ENCODE measurements around the gene PREX1. TPM values are rescaled to one million over a fixed set of nuclear protein-coding genes. Genes with fewer than 3 reads are reported as not detected.
A peak's percentile ranks its signal among the peaks of the same experiment; 100 is the strongest.

PREX1 gene
- total and polyA plus RNA-seq, 7 experiments from 2014 or later, result 2.9 to 143 (median 48.6) TPM

- ATAC-seq, result peak; percentile 94
- H3K4me1 Mint-ChIP-seq, result peaks cover 0 to 10% (median 3%) of the 10 kb centered on the region in 7 donors
- CTCF ChIA-PET, result interaction anchor here (0.6 to 8.1 kb wide), 10 partner anchors 11 to 343 kb away, joined by 3 to 78 read pairs (median 4); no protein-coding TSS in a partner anchor
Measured at GRCh38 chr20:48657426-48658197, 170.2 kb downstream of the PREX1 start.

GRCh38 chr20:48656661-48657211, 171.1 kb downstream of the PREX1 start:
- no peak for ATAC-seq
- peaks cover 0 to 3% of the 10 kb centered on the region in 2 donors for H3K4me1 ChIP-seq (ENCODE audit: control insufficient read depth in 2 of 2, insufficient read depth in 2 of 2, low read length in 2 of 2)
- CTCF ChIA-PET, result interaction anchor here (0.6 to 8.1 kb wide), 8 partner anchors 10 to 1890 kb away, joined by 3 to 78 read pairs (median 5); no protein-coding TSS in a partner anchor
- no peak for DNase-seq
- H3K27me3 ChIP-seq (ENCODE audit: control insufficient read depth in 2 of 2, insufficient read depth in 2 of 2, low read length in 2 of 2), result no peaks in the 10 kb centered on the region
- Mint-ChIP-seq H3K36me3 (peaks cover 4 to 31% (median 11%) of the 10 kb centered on the region in 5 donors), H3K27ac (peak overlapping the region in 1 of 9 donors; percentile 20), H3K4me1 (peaks cover 0 to 8% (median 3%) of the 10 kb centered on the region in 7 donors), H3K9me3 (peaks cover 0 to 8% (median 0%) of the 10 kb centered on the region in 11 donors), H3K27me3 (no peaks in the 10 kb centered on the region), H3K4me3 (no peak overlapping the region)
- intact Hi-C loops (cut with micrococcal nuclease), result loop anchor here (1.0 to 5.0 kb wide), 3 partner anchors 171 to 266 kb away; partner anchors contain the start of genes ARFGEF2 (in 1 of the 2) and PREX1 (in 1 of the 2)
- POLR2A ChIA-PET, result interaction anchor here (0.8 kb wide), 1 partner anchor 248 kb away, joined by 3 read pairs; no protein-coding TSS in a partner anchor
- no peak overlapping the region for H3K4me3 ChIP-seq (ENCODE audit: low read length)
- no peaks in the 10 kb centered on the region for H3K9me3 ChIP-seq (ENCODE audit: control insufficient read depth in 2 of 3, low read length in 3 of 3)
- no peak overlapping the region for H3K27ac ChIP-seq (ENCODE audit: low read depth, low read length)
- H3K36me3 ChIP-seq (ENCODE audit: control insufficient read depth in 2 of 3, insufficient read depth in 3 of 3, low read length in 3 of 3), result peaks cover 4 to 33% (median 30%) of the 10 kb centered on the region in 3 experiments

More at GRCh38 chr20:48657426-48658197, 170.2 kb downstream of the PREX1 start:
- Mint-ChIP-seq H3K9me3 (peaks cover 0 to 8% (median 0%) of the 10 kb centered on the region in 11 donors), H3K4me3 (no peak overlapping the region), H3K27me3 (no peaks in the 10 kb centered on the region), H3K36me3 (peaks cover 4 to 32% (median 11%) of the 10 kb centered on the region in 5 donors), H3K27ac (peak overlapping the region in 1 of 9 donors; percentile 52)
- POLR2A ChIA-PET, result interaction anchor here (0.8 kb wide), 1 partner anchor 247 kb away, joined by 3 read pairs; no protein-coding TSS in a partner anchor
- Histone ChIP-seq H3K27me3 (ENCODE audit: control insufficient read depth in 2 of 2, insufficient read depth in 2 of 2, low read length in 2 of 2) (no peaks in the 10 kb centered on the region), H3K27ac (ENCODE audit: low read depth, low read length) (no peak overlapping the region), H3K4me3 (ENCODE audit: low read length) (no peak overlapping the region), H3K36me3 (ENCODE audit: control insufficient read depth in 2 of 3, insufficient read depth in 3 of 3, low read length in 3 of 3) (peaks cover 3 to 30% (median 28%) of the 10 kb centered on the region in 3 experiments), H3K9me3 (ENCODE audit: control insufficient read depth in 2 of 3, low read length in 3 of 3) (no peaks in the 10 kb centered on the region), H3K4me1 (ENCODE audit: control insufficient read depth in 2 of 2, insufficient read depth in 2 of 2, low read length in 2 of 2) (peaks cover 0 to 3% of the 10 kb centered on the region in 2 donors)
- intact Hi-C loops (cut with micrococcal nuclease), result loop anchor here (1.0 to 5.0 kb wide), 4 partner anchors 170 to 265 kb away; partner anchors contain the start of genes ARFGEF2 (in 1 of the 2) and PREX1 (in 1 of the 2)
- peak; percentile 33 to 73 (median 61) for DNase-seq

GRCh38 chr20:48656137-48656536, 171.7 kb downstream of the PREX1 start:
- no peaks in the 10 kb centered on the region for H3K27me3 ChIP-seq (ENCODE audit: control insufficient read depth in 2 of 2, insufficient read depth in 2 of 2, low read length in 2 of 2)
- H3K27ac Mint-ChIP-seq, result peak overlapping the region in 1 of 9 donors; percentile 20
- H3K4me3 Mint-ChIP-seq, result no peak overlapping the region
- no peak for DNase-seq
- CTCF ChIA-PET, result interaction anchor here (1.1 to 8.1 kb wide), 3 partner anchors 13 to 249 kb away, joined by 3 to 78 read pairs (median 27); no protein-coding TSS in a partner anchor
- no peak overlapping the region for H3K4me3 ChIP-seq (ENCODE audit: low read length)
- H3K27me3 Mint-ChIP-seq, result no peaks in the 10 kb centered on the region
- ATAC-seq, result no peak
- H3K27ac ChIP-seq (ENCODE audit: low read depth, low read length), result no peak overlapping the region
- H3K4me1 Mint-ChIP-seq, result peaks cover 0 to 8% (median 3%) of the 10 kb centered on the region in 7 donors
- H3K9me3 ChIP-seq (ENCODE audit: control insufficient read depth in 2 of 3, low read length in 3 of 3), result no peaks in the 10 kb centered on the region
- peaks cover 4 to 39% (median 30%) of the 10 kb centered on the region in 3 experiments for H3K36me3 ChIP-seq (ENCODE audit: control insufficient read depth in 2 of 3, insufficient read depth in 3 of 3, low read length in 3 of 3)
- peaks cover 0 to 11% (median 0%) of the 10 kb centered on the region in 11 donors for H3K9me3 Mint-ChIP-seq
- H3K36me3 Mint-ChIP-seq, result peaks cover 4 to 32% (median 11%) of the 10 kb centered on the region in 5 donors
- POLR2A ChIA-PET, result no interaction called here
- intact Hi-C loops (cut with micrococcal nuclease), result loop anchor here (5.0 kb wide), 2 partner anchors 171 to 266 kb away; partner anchors contain the start of genes ARFGEF2 (in 1 of the 2) and PREX1 (in 1 of the 2)
- H3K4me1 ChIP-seq (ENCODE audit: control insufficient read depth in 2 of 2, insufficient read depth in 2 of 2, low read length in 2 of 2), result peaks cover 0 to 3% of the 10 kb centered on the region in 2 donors

DNA sequence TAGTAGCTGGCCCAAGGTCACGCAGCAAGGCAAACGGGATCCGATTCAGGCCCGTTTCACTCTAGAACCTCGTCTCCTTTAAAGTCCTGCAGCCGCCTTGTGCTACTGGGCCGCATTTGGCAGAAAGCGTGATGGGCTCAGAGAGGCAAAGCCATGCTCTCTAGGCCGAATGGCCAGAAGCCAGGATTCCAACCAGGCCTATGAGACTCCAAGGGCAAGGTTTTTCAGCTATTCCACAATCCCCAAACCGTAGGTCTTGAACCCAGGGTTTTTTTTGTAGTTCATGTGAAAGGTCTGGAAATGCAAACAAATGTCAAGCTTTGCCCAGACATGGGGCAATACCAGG, 174.1 kb downstream of the PREX1 start:
- DNase-seq (no peak), ATAC-seq (no peak)
- ChIA-PET CTCF (no interaction called here), POLR2A (no interaction called here)
- Histone ChIP-seq H3K27me3 (ENCODE audit: control insufficient read depth in 2 of 2, insufficient read depth in 2 of 2, low read length in 2 of 2) (no peaks in the 10 kb centered on the region), H3K27ac (ENCODE audit: low read depth, low read length) (no peak overlapping the region), H3K36me3 (ENCODE audit: control insufficient read depth in 2 of 3, insufficient read depth in 3 of 3, low read length in 3 of 3) (peaks cover 4 to 48% (median 44%) of the 10 kb centered on the region in 3 experiments), H3K9me3 (ENCODE audit: control insufficient read depth in 2 of 3, low read length in 3 of 3) (no peaks in the 10 kb centered on the region), H3K4me1 (ENCODE audit: control insufficient read depth in 2 of 2, insufficient read depth in 2 of 2, low read length in 2 of 2) (peaks cover 0 to 3% of the 10 kb centered on the region in 2 donors), H3K4me3 (ENCODE audit: low read length) (no peak overlapping the region)
- Mint-ChIP-seq H3K4me3 (no peak overlapping the region), H3K9me3 (peaks cover 0 to 5% (median 0%) of the 10 kb centered on the region in 11 donors), H3K4me1 (peaks cover 0 to 6% (median 0%) of the 10 kb centered on the region in 7 donors), H3K27ac (no peak overlapping the region), H3K27me3 (no peaks in the 10 kb centered on the region), H3K36me3 (peaks cover 0 to 22% (median 0%) of the 10 kb centered on the region in 5 donors)
- intact Hi-C loops (cut with micrococcal nuclease), result no loop called here

DNA sequence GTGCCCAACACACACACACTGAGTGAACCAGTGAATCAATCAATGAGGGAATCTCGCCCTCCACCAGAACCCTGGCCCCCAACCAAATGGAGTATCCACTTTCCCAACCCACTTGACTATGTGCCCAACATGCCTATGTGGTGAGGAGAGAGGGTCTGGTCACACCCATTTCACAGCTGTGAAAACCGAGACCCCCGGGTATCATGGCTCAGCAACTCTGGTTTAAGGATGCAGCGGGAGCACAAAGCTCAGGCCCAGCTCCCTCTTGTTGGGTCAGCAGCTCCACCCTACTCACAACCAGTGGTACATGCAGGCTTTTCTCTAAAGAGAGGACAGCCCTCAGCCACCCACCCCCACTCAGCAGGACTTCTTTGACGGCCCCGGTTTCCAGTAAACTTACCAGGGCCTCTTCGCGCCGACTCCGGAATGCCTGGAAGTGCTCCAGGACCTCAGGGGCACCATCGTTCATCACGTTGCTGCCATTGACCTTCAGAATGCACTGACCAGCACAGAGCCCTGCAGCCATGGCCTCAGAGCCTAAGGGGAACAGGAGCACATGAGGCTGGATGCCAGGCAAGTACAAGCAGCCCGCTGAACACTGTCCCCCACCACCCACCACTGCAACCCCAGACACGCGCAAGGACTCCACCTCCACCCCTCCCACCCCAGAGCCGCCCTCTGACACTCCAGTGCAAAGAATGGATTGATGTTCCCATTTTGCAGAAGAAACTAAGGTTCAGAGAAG, 174.7 kb downstream of the PREX1 start:
- no peak overlapping the region for H3K27ac Mint-ChIP-seq
- no peak for DNase-seq

GRCh38 chr20:48651960-48652359, 175.8 kb downstream of the PREX1 start:
- POLR2A ChIA-PET, result no interaction called here
- H3K9me3 ChIP-seq (ENCODE audit: control insufficient read depth in 2 of 3, low read length in 3 of 3), result no peaks in the 10 kb centered on the region
- H3K27ac ChIP-seq (ENCODE audit: low read depth, low read length), result no peak overlapping the region
- peaks cover 4 to 48% (median 44%) of the 10 kb centered on the region in 3 experiments for H3K36me3 ChIP-seq (ENCODE audit: control insufficient read depth in 2 of 3, insufficient read depth in 3 of 3, low read length in 3 of 3)
- peaks cover 0 to 5% (median 0%) of the 10 kb centered on the region in 11 donors for H3K9me3 Mint-ChIP-seq
- intact Hi-C loops (cut with micrococcal nuclease), result no loop called here
- H3K4me3 Mint-ChIP-seq, result no peak overlapping the region
- DNase-seq (no peak), ATAC-seq (no peak)
- H3K27ac Mint-ChIP-seq, result no peak overlapping the region
- H3K27me3 Mint-ChIP-seq, result no peaks in the 10 kb centered on the region
- no peak overlapping the region for H3K4me3 ChIP-seq (ENCODE audit: low read length)
- CTCF ChIA-PET, result interaction anchor here (0.9 kb wide), 1 partner anchor 253 kb away, joined by 3 read pairs; no protein-coding TSS in a partner anchor
- no peaks in the 10 kb centered on the region for H3K27me3 ChIP-seq (ENCODE audit: control insufficient read depth in 2 of 2, insufficient read depth in 2 of 2, low read length in 2 of 2)
- H3K4me1 ChIP-seq (ENCODE audit: control insufficient read depth in 2 of 2, insufficient read depth in 2 of 2, low read length in 2 of 2), result no peaks in the 10 kb centered on the region
- no peaks in the 10 kb centered on the region for H3K4me1 Mint-ChIP-seq
- peaks cover 0 to 24% (median 0%) of the 10 kb centered on the region in 5 donors for H3K36me3 Mint-ChIP-seq

More for the DNA sequence above, 174.7 kb downstream of the PREX1 start:
- Histone ChIP-seq H3K27me3 (ENCODE audit: control insufficient read depth in 2 of 2, insufficient read depth in 2 of 2, low read length in 2 of 2) (no peaks in the 10 kb centered on the region), H3K9me3 (ENCODE audit: control insufficient read depth in 2 of 3, low read length in 3 of 3) (no peaks in the 10 kb centered on the region), H3K27ac (ENCODE audit: low read depth, low read length) (no peak overlapping the region), H3K36me3 (ENCODE audit: control insufficient read depth in 2 of 3, insufficient read depth in 3 of 3, low read length in 3 of 3) (peaks cover 4 to 51% (median 44%) of the 10 kb centered on the region in 3 experiments), H3K4me1 (ENCODE audit: control insufficient read depth in 2 of 2, insufficient read depth in 2 of 2, low read length in 2 of 2) (peaks cover 0 to 3% of the 10 kb centered on the region in 2 donors), H3K4me3 (ENCODE audit: low read length) (no peak overlapping the region)
- intact Hi-C loops (cut with micrococcal nuclease), result no loop called here
- Mint-ChIP-seq H3K4me1 (peaks cover 0 to 6% (median 0%) of the 10 kb centered on the region in 7 donors), H3K4me3 (no peak overlapping the region), H3K27me3 (no peaks in the 10 kb centered on the region), H3K9me3 (peaks cover 0 to 5% (median 0%) of the 10 kb centered on the region in 11 donors), H3K36me3 (peaks cover 0 to 27% (median 0%) of the 10 kb centered on the region in 5 donors)
- ATAC-seq, result no peak
- ChIA-PET POLR2A (no interaction called here), CTCF (interaction anchor here (0.5 kb wide), 1 partner anchor 368 kb away, joined by 3 read pairs; no protein-coding TSS in a partner anchor)
